ENCODE results near the gene USP48.
A peak's percentile ranks its signal among the peaks of the same experiment; 100 is the strongest.
"Not testable (repeated sequence)": the region's sequence is repeated elsewhere in the genome, so short reads cannot be mapped to it uniquely, and the experiment has no call there.

USP48 gene

GRCh38 chr1:21633141-21633755 is 149.7 kb downstream of the USP48 start:
- Histone ChIP-seq H3K23ac (ENCODE audit: low read length in 2 of 2) (no peak overlapping the region), H4K8ac (ENCODE audit: low read length) (no peak overlapping the region), H3K79me1 (replicated peaks; ENCODE audit: low read length, poor library complexity, severe bottlenecking) (no peaks in the 10 kb centered on the region), H2BK15ac (ENCODE audit: low read depth, poor library complexity, severe bottlenecking) (no peak overlapping the region), H3K9me3 (ENCODE audit: control insufficient read depth, low read length) (no peaks in the 10 kb centered on the region), H2BK5ac (ENCODE audit: low read depth, low read length, poor library complexity, severe bottlenecking) (no peak overlapping the region), H3K4me2 (ENCODE audit: low read length, poor library complexity, severe bottlenecking) (no peak overlapping the region), H3K4me1 (ENCODE audit: control insufficient read depth, insufficient read depth, low read depth, low read length) (peaks cover 41% of the 10 kb centered on the region), H2AFZ (ENCODE audit: low read depth, low read length) (no peak overlapping the region), H4K91ac (ENCODE audit: low read length) (no peak overlapping the region), H2BK12ac (ENCODE audit: low read length in 2 of 2) (no peak overlapping the region), H2AK5ac (ENCODE audit: low read length, severe bottlenecking) (peak overlapping the region; percentile 2), H3K9ac (ENCODE audit: low read length) (no peak overlapping the region), H3K4me3 (ENCODE audit: insufficient read depth in 1 of 2, low read depth in 1 of 2, low read length in 2 of 2) (no peak overlapping the region), H3K18ac (ENCODE audit: low read depth in 1 of 2, low read length in 2 of 2) (no peak overlapping the region), H3K4ac (ENCODE audit: low read depth in 1 of 2, low read length in 2 of 2) (no peak overlapping the region), H3K27ac (ENCODE audit: low read length, poor library complexity, severe bottlenecking) (no peak overlapping the region), H3K27me3 (ENCODE audit: control insufficient read depth in 1 of 2, insufficient read depth in 1 of 2, low read length in 2 of 2) (peaks cover 13 to 74% of the 10 kb centered on the region in 2 experiments), H3K14ac (ENCODE audit: low read length in 2 of 2) (no peak overlapping the region), H3K36me3 (ENCODE audit: control insufficient read depth in 1 of 2, insufficient read depth in 2 of 2, low read depth in 1 of 2, low read length in 2 of 2) (no peaks in the 10 kb centered on the region), H2BK120ac (ENCODE audit: low read depth, low read length) (no peak overlapping the region)
- WGBS = 86% methylated on average over 7 of the region's 7 CpGs
- DNase-seq = no peak

GRCh38 chr1:21631944-21632887 is 150.7 kb downstream of the USP48 start:
- Histone ChIP-seq H2BK15ac (ENCODE audit: low read depth, poor library complexity, severe bottlenecking) (no peak overlapping the region), H2BK12ac (ENCODE audit: low read length in 2 of 2) (no peak overlapping the region), H2BK120ac (ENCODE audit: low read depth, low read length) (no peak overlapping the region), H3K27me3 (ENCODE audit: control insufficient read depth in 1 of 2, insufficient read depth in 1 of 2, low read length in 2 of 2) (peaks cover 13 to 75% of the 10 kb centered on the region in 2 experiments), H3K14ac (ENCODE audit: low read length in 2 of 2) (peak overlapping the region in 1 of 2 experiments; percentile 44), H3K4me3 (ENCODE audit: insufficient read depth in 1 of 2, low read depth in 1 of 2, low read length in 2 of 2) (no peak overlapping the region), H2AFZ (ENCODE audit: low read depth, low read length) (no peak overlapping the region), H4K8ac (ENCODE audit: low read length) (no peak overlapping the region), H3K9ac (ENCODE audit: low read length) (no peak overlapping the region), H3K9me3 (ENCODE audit: control insufficient read depth, low read length) (no peaks in the 10 kb centered on the region), H3K4ac (ENCODE audit: low read depth in 1 of 2, low read length in 2 of 2) (no peak overlapping the region), H3K4me1 (ENCODE audit: control insufficient read depth, insufficient read depth, low read depth, low read length) (peaks cover 41% of the 10 kb centered on the region), H2BK5ac (ENCODE audit: low read depth, low read length, poor library complexity, severe bottlenecking) (peak overlapping the region; percentile 4), H2AK5ac (ENCODE audit: low read length, severe bottlenecking) (peak overlapping the region; percentile 21), H3K79me1 (replicated peaks; ENCODE audit: low read length, poor library complexity, severe bottlenecking) (no peaks in the 10 kb centered on the region), H3K23ac (ENCODE audit: low read length in 2 of 2) (no peak overlapping the region), H3K18ac (ENCODE audit: low read depth in 1 of 2, low read length in 2 of 2) (no peak overlapping the region), H3K4me2 (ENCODE audit: low read length, poor library complexity, severe bottlenecking) (no peak overlapping the region), H3K36me3 (ENCODE audit: control insufficient read depth in 1 of 2, insufficient read depth in 2 of 2, low read depth in 1 of 2, low read length in 2 of 2) (no peaks in the 10 kb centered on the region), H3K27ac (ENCODE audit: low read length, poor library complexity, severe bottlenecking) (no peak overlapping the region), H4K91ac (ENCODE audit: low read length) (no peak overlapping the region)
- DNase-seq = no peak
- WGBS = 51% methylated on average over 18 of the region's 19 CpGs

- not testable (repeated sequence) for H4K8ac ChIP-seq (ENCODE audit: low read length); H2BK15ac ChIP-seq (ENCODE audit: low read depth, poor library complexity, severe bottlenecking); H3K36me3 ChIP-seq (ENCODE audit: control insufficient read depth in 1 of 2, insufficient read depth in 2 of 2, low read depth in 1 of 2, low read length in 2 of 2); H3K27ac ChIP-seq (ENCODE audit: low read length, poor library complexity, severe bottlenecking); H3K4me3 ChIP-seq (ENCODE audit: insufficient read depth in 1 of 2, low read depth in 1 of 2, low read length in 2 of 2); H3K4me2 ChIP-seq (ENCODE audit: low read length, poor library complexity, severe bottlenecking); H2BK120ac ChIP-seq (ENCODE audit: low read depth, low read length); H2BK12ac ChIP-seq (ENCODE audit: low read length in 2 of 2); H3K18ac ChIP-seq (ENCODE audit: low read depth in 1 of 2, low read length in 2 of 2); H3K9me3 ChIP-seq (ENCODE audit: control insufficient read depth, low read length); H3K4ac ChIP-seq (ENCODE audit: low read depth in 1 of 2, low read length in 2 of 2); DNase-seq; H4K91ac ChIP-seq (ENCODE audit: low read length); H2BK5ac ChIP-seq (ENCODE audit: low read depth, low read length, poor library complexity, severe bottlenecking); H3K23ac ChIP-seq (ENCODE audit: low read length in 2 of 2); H3K79me1 ChIP-seq (replicated peaks; ENCODE audit: low read length, poor library complexity, severe bottlenecking); H3K9ac ChIP-seq (ENCODE audit: low read length); H2AFZ ChIP-seq (ENCODE audit: low read depth, low read length)
- Histone ChIP-seq H3K14ac (ENCODE audit: low read length in 2 of 2) (peak overlapping the region in 1 of 2 experiments; percentile 44), H3K27me3 (ENCODE audit: control insufficient read depth in 1 of 2, insufficient read depth in 1 of 2, low read length in 2 of 2) (peaks cover 13 to 79% of the 10 kb centered on the region in 2 experiments), H2AK5ac (ENCODE audit: low read length, severe bottlenecking) (peak overlapping the region; percentile 21), H3K4me1 (ENCODE audit: control insufficient read depth, insufficient read depth, low read depth, low read length) (peaks cover 45% of the 10 kb centered on the region)
- 88% methylated on average over 8 of the region's 8 CpGs for WGBS
Observed at GRCh38 chr1:21631590-21631943, 151.4 kb downstream of the USP48 start.

- Histone ChIP-seq H3K14ac (ENCODE audit: low read length in 2 of 2) (no peak overlapping the region), H2AK5ac (ENCODE audit: low read length, severe bottlenecking) (no peak overlapping the region), H3K23ac (ENCODE audit: low read length in 2 of 2) (peak overlapping the region in 1 of 2 experiments; percentile 60), H3K27ac (ENCODE audit: low read length, poor library complexity, severe bottlenecking) (no peak overlapping the region), H3K4ac (ENCODE audit: low read depth in 1 of 2, low read length in 2 of 2) (no peak overlapping the region), H3K4me1 (ENCODE audit: control insufficient read depth, insufficient read depth, low read depth, low read length) (peaks cover 45% of the 10 kb centered on the region), H2BK15ac (ENCODE audit: low read depth, poor library complexity, severe bottlenecking) (no peak overlapping the region), H2BK12ac (ENCODE audit: low read length in 2 of 2) (no peak overlapping the region), H3K27me3 (ENCODE audit: control insufficient read depth in 1 of 2, insufficient read depth in 1 of 2, low read length in 2 of 2) (peaks cover 13 to 76% of the 10 kb centered on the region in 2 experiments), H3K79me1 (replicated peaks; ENCODE audit: low read length, poor library complexity, severe bottlenecking) (no peaks in the 10 kb centered on the region), H3K4me2 (ENCODE audit: low read length, poor library complexity, severe bottlenecking) (peak overlapping the region; percentile 14), H3K36me3 (ENCODE audit: control insufficient read depth in 1 of 2, insufficient read depth in 2 of 2, low read depth in 1 of 2, low read length in 2 of 2) (no peaks in the 10 kb centered on the region), H3K9me3 (ENCODE audit: control insufficient read depth, low read length) (no peaks in the 10 kb centered on the region), H2BK120ac (ENCODE audit: low read depth, low read length) (no peak overlapping the region), H3K4me3 (ENCODE audit: insufficient read depth in 1 of 2, low read depth in 1 of 2, low read length in 2 of 2) (no peak overlapping the region), H3K18ac (ENCODE audit: low read depth in 1 of 2, low read length in 2 of 2) (no peak overlapping the region), H2BK5ac (ENCODE audit: low read depth, low read length, poor library complexity, severe bottlenecking) (no peak overlapping the region), H4K8ac (ENCODE audit: low read length) (no peak overlapping the region), H3K9ac (ENCODE audit: low read length) (no peak overlapping the region), H4K91ac (ENCODE audit: low read length) (no peak overlapping the region), H2AFZ (ENCODE audit: low read depth, low read length) (no peak overlapping the region)
- WGBS = 38% methylated on average over 13 of the region's 13 CpGs
- DNase-seq = no peak
Observed at GRCh38 chr1:21630571-21631343, 152.2 kb downstream of the USP48 start.
